Measurements from ENCODE around the gene IRF1.
"Not testable (repeated sequence)": the region's sequence is repeated elsewhere in the genome, so short reads cannot be mapped to it uniquely, and the experiment has no call there.

Gene IRF1

GRCh38 chr5:132487095-132487428, 3.5 kb downstream of the IRF1 start:
- no peak for DNase-seq (ENCODE audit: low read depth in 2 of 2)

- no peak for DNase-seq (ENCODE audit: low read depth in 2 of 2)
Observed at GRCh38 chr5:132486318-132487094, 4.1 kb downstream of the IRF1 start.

GRCh38 chr5:132485641-132486317, 4.8 kb downstream of the IRF1 start:
- no peak for DNase-seq (ENCODE audit: low read depth in 2 of 2)

GRCh38 chr5:132484876-132485640, 5.5 kb downstream of the IRF1 start:
- DNase-seq (ENCODE audit: low read depth in 2 of 2) = not testable (repeated sequence)

GRCh38 chr5:132484391-132484725, 6.2 kb downstream of the IRF1 start:
- DNase-seq (ENCODE audit: low read depth in 2 of 2) = no peak

- DNase-seq (ENCODE audit: low read depth in 2 of 2) = no peak
Observed at GRCh38 chr5:132483661-132484390, 6.7 kb downstream of the IRF1 start.

GRCh38 chr5:132483101-132483500, 7.5 kb downstream of the IRF1 start:
- DNase-seq (ENCODE audit: low read depth in 2 of 2) = no peak

GRCh38 chr5:132481596-132482211, 8.9 kb downstream of the IRF1 start:
- no peak for DNase-seq (ENCODE audit: low read depth in 2 of 2)

GRCh38 chr5:132480893-132481595, 9.5 kb downstream of the IRF1 start:
- DNase-seq (ENCODE audit: low read depth in 2 of 2) = no peak

- no peak for DNase-seq (ENCODE audit: low read depth in 2 of 2)
Observed at GRCh38 chr5:132480546-132480892, 10.1 kb downstream of the IRF1 start.

GRCh38 chr5:132480042-132480441, 10.5 kb downstream of the IRF1 start:
- no peak for DNase-seq (ENCODE audit: low read depth in 2 of 2)

GRCh38 chr5:132479111-132479951, 11.2 kb downstream of the IRF1 start:
- no peak for DNase-seq (ENCODE audit: low read depth in 2 of 2)

- no peak for DNase-seq (ENCODE audit: low read depth in 2 of 2)
Observed at GRCh38 chr5:132478366-132478871, 12.2 kb downstream of the IRF1 start.

GRCh38 chr5:132477784-132478365, 12.7 kb downstream of the IRF1 start:
- DNase-seq (ENCODE audit: low read depth in 2 of 2) = no peak

- no peak for DNase-seq (ENCODE audit: low read depth in 2 of 2)
Observed at GRCh38 chr5:132476876-132477781, 13.4 kb downstream of the IRF1 start.

- no peak for DNase-seq (ENCODE audit: low read depth in 2 of 2)
Observed at GRCh38 chr5:132475987-132476875, 14.3 kb downstream of the IRF1 start.

GRCh38 chr5:132475497-132475882, 15.1 kb downstream of the IRF1 start:
- no peak for DNase-seq (ENCODE audit: low read depth in 2 of 2)

Measured in activated CD8-positive, alpha-beta memory T cell treated with anti-CD3 and anti-CD28 coated beads for 4 hours (primary cell).